Measurements from ENCODE around the gene EZR.

EZR gene

GRCh38 chr6:158752613-158753012 lies 66.6 kb downstream of the EZR start:
- Histone ChIP-seq H3K36me3 (ENCODE audit: control insufficient read depth in 1 of 2, insufficient read depth in 2 of 2, low read depth in 1 of 2, low read length in 2 of 2) (no peaks in the 10 kb centered on the region), H3K4ac (ENCODE audit: low read depth in 1 of 2, low read length in 2 of 2) (no peak overlapping the region), H2BK120ac (ENCODE audit: low read depth, low read length) (no peak overlapping the region), H3K79me1 (replicated peaks; ENCODE audit: low read length, poor library complexity, severe bottlenecking) (no peaks in the 10 kb centered on the region), H3K4me1 (ENCODE audit: control insufficient read depth, insufficient read depth, low read depth, low read length) (peaks cover 12% of the 10 kb centered on the region), H3K23ac (ENCODE audit: low read length in 2 of 2) (no peak overlapping the region), H3K14ac (ENCODE audit: low read length in 2 of 2) (peak overlapping the region in 1 of 2 experiments; percentile 81), H3K4me3 (ENCODE audit: insufficient read depth in 1 of 2, low read depth in 1 of 2, low read length in 2 of 2) (no peak overlapping the region), H4K91ac (ENCODE audit: low read length) (peak overlapping the region; percentile 45), H3K27me3 (ENCODE audit: control insufficient read depth in 1 of 2, insufficient read depth in 1 of 2, low read length in 2 of 2) (no peaks in the 10 kb centered on the region), H3K9me3 (ENCODE audit: control insufficient read depth, low read length) (no peaks in the 10 kb centered on the region), H2BK12ac (ENCODE audit: low read length in 2 of 2) (no peak overlapping the region), H2AFZ (ENCODE audit: low read depth, low read length) (no peak overlapping the region), H2BK5ac (ENCODE audit: low read depth, low read length, poor library complexity, severe bottlenecking) (no peak overlapping the region), H3K27ac (ENCODE audit: low read length, poor library complexity, severe bottlenecking) (peak overlapping the region; percentile 34), H4K8ac (ENCODE audit: low read length) (no peak overlapping the region), H3K4me2 (ENCODE audit: low read length, poor library complexity, severe bottlenecking) (peak overlapping the region; percentile 60), H2BK15ac (ENCODE audit: low read depth, poor library complexity, severe bottlenecking) (no peak overlapping the region), H3K9ac (ENCODE audit: low read length) (no peak overlapping the region), H3K18ac (ENCODE audit: low read depth in 1 of 2, low read length in 2 of 2) (no peak overlapping the region), H2AK5ac (ENCODE audit: low read length, severe bottlenecking) (no peak overlapping the region)
- 74% methylated on average over 3 of the region's 3 CpGs for WGBS
- DNase-seq, result no peak

GRCh38 chr6:158751921-158752320 lies 67.2 kb downstream of the EZR start:
- WGBS, result 94% methylated on average over 9 of the region's 9 CpGs
- Histone ChIP-seq H4K91ac (ENCODE audit: low read length) (no peak overlapping the region), H3K27ac (ENCODE audit: low read length, poor library complexity, severe bottlenecking) (peak overlapping the region; percentile 39)

GRCh38 chr6:158751224-158751623 lies 67.9 kb downstream of the EZR start:
- Histone ChIP-seq H3K4ac (ENCODE audit: low read depth in 1 of 2, low read length in 2 of 2) (no peak overlapping the region), H3K9ac (ENCODE audit: low read length) (no peak overlapping the region), H3K18ac (ENCODE audit: low read depth in 1 of 2, low read length in 2 of 2) (no peak overlapping the region), H3K79me1 (replicated peaks; ENCODE audit: low read length, poor library complexity, severe bottlenecking) (no peaks in the 10 kb centered on the region), H4K91ac (ENCODE audit: low read length) (no peak overlapping the region), H2AK5ac (ENCODE audit: low read length, severe bottlenecking) (no peak overlapping the region), H3K27ac (ENCODE audit: low read length, poor library complexity, severe bottlenecking) (no peak overlapping the region), H3K9me3 (ENCODE audit: control insufficient read depth, low read length) (no peaks in the 10 kb centered on the region), H3K36me3 (ENCODE audit: control insufficient read depth in 1 of 2, insufficient read depth in 2 of 2, low read depth in 1 of 2, low read length in 2 of 2) (no peaks in the 10 kb centered on the region), H3K4me2 (ENCODE audit: low read length, poor library complexity, severe bottlenecking) (no peak overlapping the region), H3K4me1 (ENCODE audit: control insufficient read depth, insufficient read depth, low read depth, low read length) (peaks cover 11% of the 10 kb centered on the region), H2BK5ac (ENCODE audit: low read depth, low read length, poor library complexity, severe bottlenecking) (peak overlapping the region; percentile 22), H2AFZ (ENCODE audit: low read depth, low read length) (no peak overlapping the region), H3K23ac (ENCODE audit: low read length in 2 of 2) (no peak overlapping the region), H2BK120ac (ENCODE audit: low read depth, low read length) (no peak overlapping the region), H2BK12ac (ENCODE audit: low read length in 2 of 2) (no peak overlapping the region), H3K27me3 (ENCODE audit: control insufficient read depth in 1 of 2, insufficient read depth in 1 of 2, low read length in 2 of 2) (no peaks in the 10 kb centered on the region), H3K14ac (ENCODE audit: low read length in 2 of 2) (no peak overlapping the region), H4K8ac (ENCODE audit: low read length) (peak overlapping the region; percentile 10), H2BK15ac (ENCODE audit: low read depth, poor library complexity, severe bottlenecking) (no peak overlapping the region), H3K4me3 (ENCODE audit: insufficient read depth in 1 of 2, low read depth in 1 of 2, low read length in 2 of 2) (no peak overlapping the region)
- WGBS, result 89% methylated on average over 9 of the region's 9 CpGs
- no peak for DNase-seq

More at GRCh38 chr6:158751921-158752320, 67.2 kb downstream of the EZR start:
- H3K9ac ChIP-seq (ENCODE audit: low read length), result no peak overlapping the region
- H2BK5ac ChIP-seq (ENCODE audit: low read depth, low read length, poor library complexity, severe bottlenecking), result no peak overlapping the region
- H3K9me3 ChIP-seq (ENCODE audit: control insufficient read depth, low read length), result no peaks in the 10 kb centered on the region
- H3K18ac ChIP-seq (ENCODE audit: low read depth in 1 of 2, low read length in 2 of 2), result no peak overlapping the region
- H3K4me2 ChIP-seq (ENCODE audit: low read length, poor library complexity, severe bottlenecking), result no peak overlapping the region
- H3K14ac ChIP-seq (ENCODE audit: low read length in 2 of 2), result no peak overlapping the region
- H2BK15ac ChIP-seq (ENCODE audit: low read depth, poor library complexity, severe bottlenecking), result no peak overlapping the region
- no peak overlapping the region for H3K23ac ChIP-seq (ENCODE audit: low read length in 2 of 2)
- H3K27me3 ChIP-seq (ENCODE audit: control insufficient read depth in 1 of 2, insufficient read depth in 1 of 2, low read length in 2 of 2), result no peaks in the 10 kb centered on the region
- H4K8ac ChIP-seq (ENCODE audit: low read length), result no peak overlapping the region
- DNase-seq, result no peak
- no peak overlapping the region for H3K4ac ChIP-seq (ENCODE audit: low read depth in 1 of 2, low read length in 2 of 2)
- H3K36me3 ChIP-seq (ENCODE audit: control insufficient read depth in 1 of 2, insufficient read depth in 2 of 2, low read depth in 1 of 2, low read length in 2 of 2), result no peaks in the 10 kb centered on the region
- H3K4me1 ChIP-seq (ENCODE audit: control insufficient read depth, insufficient read depth, low read depth, low read length), result peaks cover 11% of the 10 kb centered on the region
- no peak overlapping the region for H2BK12ac ChIP-seq (ENCODE audit: low read length in 2 of 2)
- H2AFZ ChIP-seq (ENCODE audit: low read depth, low read length), result no peak overlapping the region
- H3K4me3 ChIP-seq (ENCODE audit: insufficient read depth in 1 of 2, low read depth in 1 of 2, low read length in 2 of 2), result no peak overlapping the region
- H3K79me1 ChIP-seq (replicated peaks; ENCODE audit: low read length, poor library complexity, severe bottlenecking), result no peaks in the 10 kb centered on the region
- peak overlapping the region; percentile 68 for H2AK5ac ChIP-seq (ENCODE audit: low read length, severe bottlenecking)
- H2BK120ac ChIP-seq (ENCODE audit: low read depth, low read length), result no peak overlapping the region

GRCh38 chr6:158744986-158745430 lies 74.2 kb downstream of the EZR start:
- Histone ChIP-seq H2AK5ac (ENCODE audit: low read length, severe bottlenecking) (no peak overlapping the region), H4K8ac (ENCODE audit: low read length) (no peak overlapping the region), H2BK120ac (ENCODE audit: low read depth, low read length) (no peak overlapping the region), H3K4me1 (ENCODE audit: control insufficient read depth, insufficient read depth, low read depth, low read length) (peaks cover 2% of the 10 kb centered on the region), H3K14ac (ENCODE audit: low read length in 2 of 2) (no peak overlapping the region), H2BK5ac (ENCODE audit: low read depth, low read length, poor library complexity, severe bottlenecking) (no peak overlapping the region), H3K4me2 (ENCODE audit: low read length, poor library complexity, severe bottlenecking) (no peak overlapping the region), H3K9ac (ENCODE audit: low read length) (no peak overlapping the region), H2BK15ac (ENCODE audit: low read depth, poor library complexity, severe bottlenecking) (no peak overlapping the region), H3K4ac (ENCODE audit: low read depth in 1 of 2, low read length in 2 of 2) (no peak overlapping the region), H2AFZ (ENCODE audit: low read depth, low read length) (no peak overlapping the region), H2BK12ac (ENCODE audit: low read length in 2 of 2) (no peak overlapping the region), H3K27me3 (ENCODE audit: control insufficient read depth in 1 of 2, insufficient read depth in 1 of 2, low read length in 2 of 2) (no peaks in the 10 kb centered on the region), H3K4me3 (ENCODE audit: insufficient read depth in 1 of 2, low read depth in 1 of 2, low read length in 2 of 2) (no peak overlapping the region), H4K91ac (ENCODE audit: low read length) (no peak overlapping the region), H3K79me1 (replicated peaks; ENCODE audit: low read length, poor library complexity, severe bottlenecking) (no peaks in the 10 kb centered on the region), H3K9me3 (ENCODE audit: control insufficient read depth, low read length) (no peaks in the 10 kb centered on the region), H3K36me3 (ENCODE audit: control insufficient read depth in 1 of 2, insufficient read depth in 2 of 2, low read depth in 1 of 2, low read length in 2 of 2) (no peaks in the 10 kb centered on the region), H3K23ac (ENCODE audit: low read length in 2 of 2) (no peak overlapping the region), H3K27ac (ENCODE audit: low read length, poor library complexity, severe bottlenecking) (no peak overlapping the region), H3K18ac (ENCODE audit: low read depth in 1 of 2, low read length in 2 of 2) (no peak overlapping the region)
- 84% methylated on average over 5 of the region's 5 CpGs for WGBS
- DNase-seq, result no peak

Measured in mesenchymal stem cell (in vitro differentiated cells and primary cell).